ENCODE results near the gene ABCD3.

ABCD3 gene

GRCh38 chr1:94463765-94464330 is 45.7 kb downstream of the ABCD3 start:
- no peak for DNase-seq

GRCh38 chr1:94468708-94469107 is 50.5 kb downstream of the ABCD3 start:
- DNase-seq: no peak

- DNase-seq: no peak
Observed at GRCh38 chr1:94471271-94471670, 53.1 kb downstream of the ABCD3 start.

GRCh38 chr1:94475232-94475631 is 57.0 kb downstream of the ABCD3 start:
- no peak for DNase-seq

- no peak for DNase-seq
Observed at GRCh38 chr1:94479682-94480081, 61.5 kb downstream of the ABCD3 start.

DNA sequence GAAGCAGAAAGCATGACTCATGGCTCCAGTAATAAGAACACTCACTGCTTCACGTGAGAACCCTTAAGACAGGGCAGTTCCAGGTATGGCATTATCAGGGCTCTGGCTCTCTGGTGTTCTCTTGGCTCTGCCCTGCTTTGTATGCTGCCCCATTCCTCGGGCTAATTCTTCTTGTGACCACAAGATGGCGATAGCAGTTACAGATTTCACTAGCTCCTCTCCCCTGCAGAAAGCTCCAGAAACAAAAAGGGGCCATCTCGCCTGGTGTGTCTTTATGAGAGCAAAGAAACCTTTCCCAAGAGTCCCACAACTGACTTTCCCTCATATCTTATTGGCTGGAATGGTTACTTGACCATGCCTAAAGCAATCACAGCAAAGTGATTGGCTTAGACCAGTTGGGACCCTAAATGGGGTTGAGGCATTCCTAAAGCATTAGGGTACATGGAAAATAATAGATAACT is 63.3 kb downstream of the ABCD3 start:
- DNase-seq: peak; percentile 13

DNA sequence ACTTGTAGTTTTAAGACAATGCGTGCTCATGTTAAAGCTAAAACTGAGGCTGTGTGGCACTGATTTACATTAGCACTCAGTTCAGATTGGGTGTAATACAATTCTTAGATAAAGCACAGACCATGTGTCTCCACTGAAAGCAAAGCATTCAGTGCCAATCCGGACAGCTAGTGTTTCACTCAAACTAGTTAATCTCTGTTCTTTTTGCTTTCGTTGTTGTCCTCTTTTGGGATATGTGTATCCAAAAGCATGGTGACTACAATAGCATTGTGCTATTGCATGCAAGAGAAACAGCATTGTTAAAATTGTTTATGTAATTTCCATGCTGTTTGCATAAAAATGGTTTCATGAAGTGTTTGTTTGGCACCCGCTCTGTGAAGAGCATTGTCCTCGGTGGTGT is 68.8 kb downstream of the ABCD3 start:
- DNase-seq: no peak

DNA sequence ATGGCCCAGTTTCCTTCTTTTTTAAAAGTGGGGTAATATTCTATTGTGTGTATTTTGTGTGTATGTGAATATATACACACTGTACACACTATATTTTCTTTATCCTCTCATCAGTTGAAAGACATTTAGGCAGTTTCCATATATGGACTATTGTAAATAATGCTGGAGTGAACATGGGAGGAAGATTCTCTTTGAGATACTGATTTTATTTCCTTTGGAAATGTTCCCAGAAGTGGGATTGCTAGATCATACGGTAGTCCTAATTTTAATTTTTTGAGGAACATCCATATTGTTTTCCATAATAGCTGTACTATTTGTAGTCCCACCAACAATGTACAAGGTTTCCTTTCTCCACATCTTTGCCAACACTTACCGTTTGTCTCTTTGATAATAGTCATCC is 72.4 kb downstream of the ABCD3 start:
- DNase-seq: no peak

DNA sequence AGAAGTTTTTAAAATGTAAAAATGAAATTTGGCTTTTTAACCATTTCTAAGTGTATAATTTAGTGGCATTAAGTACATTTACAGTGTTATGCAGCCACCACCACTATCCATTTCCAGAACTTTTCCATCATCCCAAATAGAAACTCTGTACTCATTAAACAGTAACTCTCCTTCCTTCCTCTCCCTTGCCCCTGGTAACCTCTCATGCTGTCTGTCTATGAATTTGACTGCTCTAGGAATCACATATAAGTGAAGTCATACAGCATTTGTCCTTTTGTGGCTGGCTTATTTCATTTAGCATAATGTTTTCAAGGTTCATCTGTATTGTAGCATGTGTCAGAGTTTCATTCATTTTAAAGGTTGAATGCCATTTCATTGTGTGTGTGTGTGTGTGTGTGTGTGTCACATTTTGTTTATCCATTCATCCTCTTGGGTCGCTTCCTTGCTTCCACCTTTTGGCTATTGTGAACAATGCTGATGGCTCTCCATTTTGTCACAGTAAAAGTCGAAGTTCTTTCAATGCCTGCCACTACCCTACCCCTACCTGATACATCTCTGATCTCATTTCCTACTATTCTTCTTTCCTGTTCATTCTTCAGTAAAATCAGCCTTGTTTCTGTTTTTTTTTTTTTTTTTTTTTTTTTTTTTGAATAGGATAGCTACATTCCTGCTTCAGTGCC is 78.0 kb downstream of the ABCD3 start:
- DNase-seq: no peak

DNA sequence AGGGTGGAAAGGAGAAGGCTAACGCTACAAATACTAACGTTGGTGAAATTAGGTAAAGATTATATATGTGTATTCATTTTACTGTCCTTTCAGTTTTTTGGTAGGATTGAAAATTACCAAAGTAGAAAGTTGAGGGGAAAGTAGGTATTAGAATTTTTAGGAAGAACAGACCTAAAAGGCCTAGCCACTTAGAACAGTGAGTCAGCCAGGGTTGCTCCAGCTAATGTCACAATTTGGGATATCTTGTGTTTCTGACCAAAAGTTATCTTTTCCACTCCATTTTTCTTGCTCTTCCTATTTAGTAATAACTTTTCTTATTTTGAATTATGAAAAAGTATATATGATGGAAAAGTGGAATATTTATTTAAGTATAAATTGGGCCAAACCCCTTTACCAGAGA is 83.2 kb downstream of the ABCD3 start:
- no peak for DNase-seq

- DNase-seq: no peak
Observed at GRCh38 chr1:94501935-94502334, 83.7 kb downstream of the ABCD3 start.

GRCh38 chr1:94503153-94503552 is 85.0 kb downstream of the ABCD3 start:
- DNase-seq: no peak

DNA sequence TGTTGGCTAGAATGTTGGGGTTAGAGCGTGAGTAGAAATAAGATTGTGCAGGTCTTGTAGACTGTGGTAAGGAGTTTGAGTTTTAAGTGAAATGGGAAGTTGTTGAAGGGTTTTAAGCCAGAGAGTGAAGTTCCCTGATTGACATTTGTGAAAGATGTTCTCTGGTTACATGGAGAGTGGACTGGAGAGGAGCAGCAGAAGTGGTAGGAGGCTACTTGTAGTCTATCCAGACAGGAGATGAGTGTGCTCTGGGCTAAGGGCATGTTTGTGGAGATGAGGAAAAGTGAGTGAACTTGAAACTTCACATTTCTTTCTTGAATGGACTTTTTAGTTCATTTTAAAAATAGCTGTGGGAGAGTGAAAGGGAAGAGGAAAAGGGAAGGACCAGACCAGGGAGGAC is 86.4 kb downstream of the ABCD3 start:
- DNase-seq: no peak

DNA sequence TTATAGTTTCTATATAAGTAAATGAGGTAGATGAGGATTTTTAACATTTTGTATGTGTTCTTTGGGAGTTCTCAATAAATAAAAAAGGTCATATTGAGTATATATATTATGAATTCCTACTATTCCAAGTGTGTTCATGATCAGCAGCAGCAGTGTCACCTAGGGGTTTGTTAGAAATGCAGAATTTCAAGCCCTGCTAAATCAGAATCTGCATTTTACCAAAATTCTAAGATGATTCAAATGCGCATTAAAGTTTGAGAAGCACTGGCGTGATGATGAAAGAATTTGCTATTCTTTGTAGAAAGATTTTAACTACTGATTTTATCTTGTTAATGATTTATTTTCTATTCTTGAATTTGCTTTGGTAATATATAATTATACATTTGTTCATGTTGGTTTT is 94.6 kb downstream of the ABCD3 start:
- no peak for DNase-seq

- peak; percentile 9 for DNase-seq
Observed at GRCh38 chr1:94514095-94514727, 96.0 kb downstream of the ABCD3 start.

DNA sequence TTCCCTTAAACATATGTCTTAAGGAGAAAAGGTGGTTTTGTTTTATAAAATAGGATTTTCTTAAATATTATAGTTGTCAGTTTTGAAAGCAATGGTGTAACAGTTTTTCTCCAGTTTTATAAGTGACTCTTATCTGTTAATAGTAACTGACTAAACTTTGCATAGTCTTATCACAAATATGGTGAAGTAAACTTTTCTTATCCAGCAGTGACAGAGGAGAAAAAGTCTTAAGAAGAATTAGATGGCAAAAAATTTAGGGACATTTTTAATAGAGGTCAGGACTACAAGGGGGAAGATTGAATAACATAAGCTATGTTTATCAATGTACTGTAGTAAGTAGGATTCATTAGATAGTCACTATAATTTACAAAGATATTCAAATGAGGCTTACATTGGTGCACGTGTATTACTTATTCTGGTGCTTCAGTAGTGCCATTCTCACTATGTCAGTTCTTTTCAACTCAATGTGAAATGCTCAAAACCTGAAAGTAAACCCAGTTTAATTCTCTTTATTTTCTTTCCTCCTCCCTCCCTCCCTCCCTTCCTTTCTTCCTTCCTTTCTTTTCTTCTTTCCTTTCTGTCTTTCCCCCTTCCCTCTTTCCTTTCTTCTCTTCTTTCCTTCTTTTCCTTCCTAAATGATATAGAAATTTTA is 97.2 kb downstream of the ABCD3 start:
- no peak for DNase-seq

- DNase-seq: no peak
Observed at GRCh38 chr1:94519351-94519750, 101.2 kb downstream of the ABCD3 start.

GRCh38 chr1:94522304-94522703 is 104.1 kb downstream of the ABCD3 start:
- DNase-seq: peak; percentile 2

DNA sequence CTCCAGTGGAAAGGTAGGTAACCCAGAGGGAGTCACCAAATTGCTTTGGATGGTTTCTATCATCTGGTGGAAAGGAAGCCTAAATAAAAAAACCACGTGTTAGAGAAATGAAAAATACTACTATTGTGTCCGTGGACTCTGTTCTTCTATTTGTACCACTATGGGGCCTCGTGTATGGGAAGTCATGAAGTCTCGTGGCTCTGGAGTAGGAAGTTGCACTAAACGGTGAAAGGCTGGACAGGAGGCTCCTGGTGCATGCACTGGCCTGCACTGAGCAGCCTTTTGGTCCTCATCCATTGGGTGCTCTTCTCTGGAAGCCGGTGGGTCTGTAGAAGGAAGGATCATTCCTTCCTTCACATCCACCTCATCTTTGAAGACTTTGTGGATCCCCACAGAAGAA is 106.3 kb downstream of the ABCD3 start:
- no peak for DNase-seq

DNA sequence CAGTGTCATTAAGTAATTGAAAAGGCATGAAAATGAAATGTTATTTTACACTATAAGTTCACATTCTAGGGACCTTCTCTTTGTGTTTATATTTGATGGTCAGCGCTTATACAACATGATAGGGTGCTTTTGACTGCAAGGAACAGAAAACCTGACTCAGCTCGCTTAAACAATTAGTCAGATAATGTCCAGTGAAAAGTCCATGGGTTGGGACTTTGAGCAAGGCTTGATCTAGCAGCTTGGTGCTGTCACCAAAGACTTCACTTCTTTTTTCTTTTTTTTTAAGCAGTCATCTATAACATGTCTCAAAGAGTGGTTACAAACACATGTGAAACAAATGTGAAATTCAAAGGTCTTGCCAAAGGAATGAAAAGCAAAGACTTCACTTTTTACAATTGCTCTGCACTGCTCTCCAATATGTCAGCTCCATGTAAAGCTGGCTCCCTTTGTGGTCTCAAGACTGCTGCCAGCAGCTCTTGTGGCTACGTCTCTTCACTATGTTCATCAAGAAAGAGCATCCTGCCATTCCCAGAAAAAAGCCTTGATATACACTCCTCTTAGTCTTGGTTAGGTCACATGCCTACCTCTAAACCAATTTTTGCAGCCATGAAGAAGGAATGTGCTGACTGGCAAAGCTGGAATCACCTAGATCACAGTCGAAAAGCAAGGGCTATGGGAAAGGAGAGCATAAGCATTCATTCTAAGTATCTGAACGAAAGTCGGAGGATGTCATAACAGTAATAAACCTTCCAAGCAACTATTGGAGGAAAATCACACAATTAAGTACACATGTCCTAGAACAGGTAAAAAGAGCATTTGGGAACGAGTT is 108.2 kb downstream of the ABCD3 start:
- DNase-seq: no peak

- DNase-seq: no peak
Observed at GRCh38 chr1:94527447-94528031, 109.3 kb downstream of the ABCD3 start.

DNA sequence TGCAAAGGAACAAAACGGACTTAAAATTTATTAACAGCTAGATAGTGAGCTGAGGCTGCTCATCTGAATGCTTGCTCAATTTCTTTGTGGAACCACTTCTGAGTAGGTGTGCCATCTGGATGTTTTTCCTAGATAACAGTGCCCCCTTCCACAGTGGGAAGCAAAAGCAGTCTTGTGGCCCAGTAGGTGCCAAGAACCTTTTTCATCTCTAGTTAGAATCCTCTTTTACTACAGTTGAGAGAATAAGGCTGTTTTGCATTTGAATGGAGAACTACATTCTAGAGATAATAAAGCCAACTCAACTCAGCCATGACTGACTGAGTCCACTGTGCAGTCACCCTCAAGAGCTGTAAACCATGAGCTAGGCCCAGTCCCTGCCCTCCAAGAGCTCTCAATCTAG is 110.1 kb downstream of the ABCD3 start:
- DNase-seq: no peak

DNA sequence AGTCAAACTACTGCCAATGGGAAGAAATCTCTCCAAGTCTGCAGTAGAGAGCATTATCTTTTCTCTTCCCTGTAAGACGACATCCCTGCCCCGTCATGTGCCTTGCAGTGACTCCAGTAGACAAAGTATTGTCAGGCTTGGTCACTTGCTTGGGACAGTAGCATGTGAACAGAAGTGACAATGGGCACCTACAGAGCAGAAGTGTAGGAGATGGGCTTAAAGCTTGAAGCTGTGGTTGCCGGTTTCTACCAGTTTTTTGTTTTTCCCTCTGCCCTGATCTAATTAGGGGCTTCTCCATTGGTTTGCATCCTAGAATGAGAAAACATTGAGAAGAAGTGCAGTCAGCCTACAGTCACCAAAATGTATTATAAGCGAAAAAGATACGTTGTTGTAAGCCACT is 110.6 kb downstream of the ABCD3 start:
- no peak for DNase-seq
